ENCODE results near the gene GLYAT.
"Not testable (repeated sequence)": the region's sequence is repeated elsewhere in the genome, so short reads cannot be mapped to it uniquely, and the experiment has no call there.

Gene GLYAT

DNA sequence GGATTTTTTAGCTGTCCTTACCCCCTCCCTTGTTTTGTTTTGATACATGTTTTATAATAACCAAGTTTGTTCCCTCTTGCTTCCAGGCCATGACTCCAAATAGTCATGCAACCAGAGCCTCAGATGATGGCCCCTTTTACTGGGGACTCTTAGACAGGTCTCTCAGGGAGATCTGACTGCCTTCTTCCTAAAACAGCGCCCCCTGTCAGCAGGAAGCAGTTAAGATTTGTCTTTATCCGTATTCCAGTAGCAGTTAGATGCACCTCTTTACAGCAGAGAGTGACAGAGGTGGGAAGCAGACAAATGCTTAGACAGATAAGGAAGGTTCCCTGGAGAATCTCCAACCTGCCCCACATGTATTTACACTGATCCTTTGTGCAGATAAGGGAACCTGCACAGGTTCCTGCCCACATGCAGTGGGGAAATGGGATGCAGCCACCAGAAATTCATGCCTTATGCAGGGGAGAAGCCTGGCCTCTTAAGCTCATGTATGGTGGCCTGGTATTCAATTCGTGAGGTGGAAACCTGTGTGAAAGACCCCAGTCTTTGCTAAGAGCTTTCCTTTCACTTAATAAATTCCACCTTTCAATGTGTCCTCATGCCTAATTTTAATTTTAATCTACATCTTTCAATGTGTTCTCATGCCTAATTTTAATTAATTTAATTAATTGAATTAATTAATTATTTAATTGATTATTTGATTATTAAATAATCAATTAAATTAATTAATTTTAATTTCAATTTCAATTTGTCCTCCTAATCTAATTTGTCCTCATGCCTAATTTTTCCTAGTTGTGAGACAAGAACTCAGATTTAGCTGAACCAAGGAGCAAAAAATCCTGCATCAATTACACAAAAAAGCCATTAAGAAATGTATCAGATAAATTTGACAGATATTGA is 11.5 kb upstream of the GLYAT start:
- DNase-seq = no peak

DNA sequence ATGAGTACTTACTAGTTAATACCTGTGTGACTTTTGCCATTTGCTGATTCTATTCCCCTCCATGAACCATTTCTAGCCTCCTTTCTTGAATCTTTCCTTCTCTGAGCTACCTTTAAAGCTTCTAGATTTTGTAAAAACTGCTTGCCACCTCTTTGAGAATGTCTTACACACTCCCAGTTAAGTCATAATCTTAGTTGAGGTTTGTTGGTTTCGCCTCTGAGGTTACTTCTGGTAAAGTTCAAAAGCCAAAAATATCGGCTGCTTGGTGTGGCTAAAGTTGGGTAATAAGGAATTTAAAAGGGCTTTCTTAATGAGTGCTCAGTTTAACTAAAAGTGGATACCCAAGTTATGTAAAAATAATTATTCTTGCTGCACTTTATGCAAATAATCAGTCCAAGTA is 10.4 kb upstream of the GLYAT start:
- no peak for DNase-seq

DNA sequence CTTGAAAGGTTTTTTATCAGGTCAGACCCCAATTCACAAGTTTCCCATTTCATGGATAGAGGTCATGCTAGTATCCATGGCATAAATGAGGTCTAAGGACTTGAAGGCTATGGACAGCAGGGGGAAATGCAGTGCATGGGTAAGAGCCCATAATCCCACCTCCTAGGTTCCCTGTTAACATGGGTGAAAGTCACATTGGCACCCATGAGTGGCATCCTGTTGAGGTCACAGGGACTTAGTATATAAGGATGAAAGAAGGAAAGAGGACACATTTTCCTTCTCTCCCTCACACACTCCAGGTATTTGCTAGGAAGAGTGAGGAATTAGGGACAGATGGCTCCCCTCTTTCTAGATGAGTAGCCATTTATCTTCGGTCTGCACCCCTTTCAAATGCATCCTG is 9.4 kb upstream of the GLYAT start:
- no peak for DNase-seq

DNA sequence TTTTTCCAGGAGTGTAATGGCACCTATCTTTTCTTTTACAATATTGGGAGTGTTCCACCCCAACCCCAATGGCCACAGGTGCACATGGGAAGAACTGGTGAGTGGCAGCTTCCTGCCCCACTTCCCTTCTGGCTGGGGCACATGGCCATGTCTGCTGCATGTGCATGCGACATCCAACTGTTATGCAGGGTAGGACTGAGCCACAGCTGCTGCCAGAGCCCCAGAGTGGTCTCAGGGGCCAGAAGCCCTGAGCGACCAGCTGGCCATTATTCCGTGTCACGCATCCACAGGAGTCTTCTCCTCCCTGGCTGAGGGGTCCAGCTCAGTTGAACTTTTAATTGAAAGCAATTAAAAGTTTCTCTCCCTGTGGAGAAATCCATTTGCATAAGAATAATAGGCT is 8.7 kb upstream of the GLYAT start:
- no peak for DNase-seq

DNA sequence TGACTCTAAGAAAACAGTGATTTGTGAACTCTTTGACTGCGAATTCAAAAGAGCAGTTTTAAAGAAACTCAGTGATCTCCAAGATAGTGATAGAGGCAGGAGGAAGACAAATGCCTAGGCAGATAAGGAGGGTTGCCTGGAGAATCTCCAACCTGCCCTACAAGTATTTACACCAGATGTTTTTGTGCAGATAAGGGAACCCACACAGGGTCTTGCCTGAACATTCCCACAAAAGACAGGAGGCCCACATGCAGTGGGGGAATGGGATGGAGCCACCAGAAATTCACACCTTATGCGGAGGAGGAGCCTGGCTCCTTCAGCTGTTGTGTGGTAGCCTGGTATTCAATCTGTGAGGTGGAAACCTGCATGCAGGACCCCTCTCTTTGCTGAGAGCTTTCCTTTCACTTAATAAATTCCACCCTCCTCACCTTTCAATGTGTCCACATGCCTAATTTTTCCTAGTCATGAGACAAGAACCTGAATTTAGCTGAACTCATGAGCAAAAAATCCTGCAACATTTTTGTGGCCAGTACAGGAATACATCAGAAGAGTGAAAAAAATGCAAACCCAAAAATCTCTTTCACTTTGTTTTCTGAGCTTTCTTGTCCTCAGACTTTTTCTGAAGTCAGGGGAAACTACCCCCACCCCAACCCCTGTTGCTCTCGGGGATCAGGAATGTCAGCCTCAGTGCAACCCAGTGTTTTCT is 8.1 kb upstream of the GLYAT start:
- DNase-seq = no peak

DNA sequence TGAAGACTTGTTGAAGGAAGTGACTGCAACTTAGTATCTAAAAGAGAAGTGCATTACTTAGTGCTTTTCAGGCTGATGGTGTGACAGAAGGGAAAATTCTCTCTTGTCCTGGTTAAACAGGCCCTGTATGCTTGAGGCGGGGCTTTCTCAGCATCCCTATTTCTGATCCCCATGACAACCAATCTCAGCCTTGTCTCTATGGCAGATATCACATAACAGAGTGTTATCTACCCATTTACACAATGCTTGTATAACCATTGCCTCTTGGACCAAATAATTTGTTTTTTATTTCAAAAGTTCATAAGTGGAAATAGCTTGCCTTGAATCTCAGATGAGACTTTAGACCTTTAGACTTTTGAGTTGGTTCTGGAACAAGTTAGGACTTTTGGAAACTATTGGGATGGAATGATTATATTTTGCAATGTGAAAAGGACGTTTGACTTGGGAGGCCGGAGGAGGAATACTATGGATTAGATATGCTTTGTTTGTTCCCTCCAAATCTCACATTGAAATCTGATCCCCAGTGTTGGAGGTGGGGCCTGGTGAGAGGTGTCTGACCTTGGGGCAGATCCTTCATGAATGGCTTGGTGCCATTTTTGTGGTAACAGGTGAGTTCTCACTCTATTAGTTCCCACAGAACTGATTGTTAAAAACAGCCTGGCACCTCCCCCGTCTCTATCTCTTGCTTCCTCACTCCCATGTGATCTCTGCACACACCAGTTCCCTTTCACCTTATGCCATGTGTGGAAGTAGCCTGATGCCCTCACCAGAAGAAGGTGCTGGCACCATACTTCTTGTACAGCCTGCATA is 3.1 kb upstream of the GLYAT start:
- no peak for DNase-seq

DNA sequence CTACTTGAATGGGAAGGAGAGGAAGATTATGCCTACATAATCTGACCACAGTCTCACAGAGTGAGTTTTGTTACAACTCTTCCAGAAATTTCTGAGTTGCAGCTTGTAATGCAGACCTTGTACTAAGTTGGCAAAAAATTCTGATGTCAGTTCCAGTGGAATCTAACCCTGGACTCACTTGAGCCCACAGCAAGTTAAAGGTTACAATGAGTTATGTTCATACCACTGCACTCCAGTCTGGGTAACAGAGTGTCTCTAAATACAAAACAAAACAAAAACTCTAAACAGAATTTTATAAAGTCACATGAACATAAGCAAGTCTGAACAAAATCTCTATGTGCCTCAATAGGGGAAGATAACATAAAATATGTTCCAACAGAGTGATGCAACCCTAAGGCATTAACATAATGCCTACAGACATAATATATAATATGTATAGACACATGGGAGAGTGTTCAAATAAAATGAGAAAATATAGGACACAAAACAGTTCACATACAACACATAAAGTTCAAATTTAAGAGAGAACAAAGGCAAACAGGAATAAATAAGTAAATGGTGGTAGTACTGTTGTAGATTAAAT is 1.1 kb downstream of the GLYAT start:
- no peak for DNase-seq

DNA sequence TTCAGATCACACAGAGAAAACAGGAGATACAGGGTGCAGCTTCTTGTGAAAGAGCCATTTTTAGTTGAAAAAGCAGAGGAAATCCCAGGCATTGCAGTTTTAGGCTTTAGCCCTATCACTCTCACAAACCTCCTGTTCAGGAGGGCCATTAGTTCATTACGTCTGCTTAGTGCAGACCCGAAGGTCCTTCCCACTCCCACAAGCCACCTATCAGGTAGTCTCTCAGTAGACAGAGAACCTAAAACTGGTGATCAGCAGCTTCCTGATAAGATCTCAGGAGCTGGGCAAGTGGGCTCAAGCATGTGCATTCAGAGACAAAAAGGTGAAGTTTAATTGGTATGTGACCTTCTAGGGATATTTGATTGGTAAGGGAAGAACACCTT is 4.3 kb downstream of the GLYAT start:
- no peak for DNase-seq

DNA sequence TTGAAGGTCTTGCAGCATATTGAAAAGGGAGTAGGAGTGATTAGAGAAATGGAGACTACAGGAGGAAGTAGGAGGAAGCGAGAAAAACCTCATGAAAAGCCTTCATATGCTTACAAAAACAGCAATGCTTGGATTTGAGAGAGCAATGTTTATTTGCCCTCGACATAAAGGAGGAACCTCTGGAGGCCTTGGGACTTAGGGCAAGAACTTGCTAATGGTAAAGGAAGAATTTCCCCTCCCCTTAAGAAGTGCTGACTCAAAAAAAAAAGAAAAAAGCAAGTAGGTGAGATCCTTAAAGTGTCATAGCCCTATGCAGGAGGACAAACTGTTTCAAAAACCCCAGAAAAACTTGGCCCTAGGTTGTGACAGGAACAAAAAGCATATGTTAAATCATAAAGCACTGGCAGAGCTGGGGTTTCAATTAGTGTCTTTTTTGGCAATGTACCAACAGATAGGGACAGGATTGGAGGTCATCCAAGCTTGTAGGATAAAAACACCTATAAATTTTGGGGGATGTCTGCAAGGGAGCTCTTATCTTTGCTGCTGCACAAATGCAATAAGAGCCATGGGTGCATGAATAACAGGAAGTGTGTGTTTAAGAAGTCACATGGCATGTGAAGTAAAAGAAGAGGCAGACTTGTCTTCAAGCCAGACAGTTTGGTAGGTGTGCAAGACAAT is 4.9 kb downstream of the GLYAT start:
- peak; percentile 3 for DNase-seq

DNA sequence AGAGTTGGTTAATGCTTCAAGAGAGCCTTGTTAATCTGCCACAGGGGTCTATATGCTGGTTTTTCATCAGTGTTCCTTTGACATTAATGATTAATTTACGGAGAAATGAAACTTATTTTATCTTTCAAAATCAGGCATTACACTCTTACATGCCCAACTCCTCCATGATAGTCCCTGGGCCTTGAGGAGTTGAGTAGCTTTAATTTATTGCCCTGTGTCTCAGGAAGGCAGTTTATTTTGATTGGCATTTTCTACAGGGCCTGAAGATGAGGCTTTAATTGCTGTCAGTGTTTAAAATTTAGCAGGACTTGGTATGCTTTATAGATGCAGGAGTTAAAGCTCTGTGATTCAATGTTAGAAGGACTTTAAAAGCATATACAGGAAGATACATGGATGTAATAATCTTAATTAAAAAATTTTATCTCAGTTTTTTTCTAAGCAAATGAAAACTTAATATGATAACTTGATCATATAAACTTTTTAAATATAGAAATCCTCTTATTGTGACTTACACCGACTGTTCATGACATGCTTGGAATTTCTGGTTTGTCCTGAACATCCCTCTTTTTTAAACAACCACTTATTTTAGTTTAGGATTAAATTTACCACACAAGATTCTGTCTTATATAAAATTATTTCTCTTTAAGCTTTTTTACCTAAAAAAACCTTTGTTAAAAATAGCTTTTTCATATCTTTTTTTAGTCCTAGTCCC is 12.2 kb downstream of the GLYAT start:
- DNase-seq = no peak

DNA sequence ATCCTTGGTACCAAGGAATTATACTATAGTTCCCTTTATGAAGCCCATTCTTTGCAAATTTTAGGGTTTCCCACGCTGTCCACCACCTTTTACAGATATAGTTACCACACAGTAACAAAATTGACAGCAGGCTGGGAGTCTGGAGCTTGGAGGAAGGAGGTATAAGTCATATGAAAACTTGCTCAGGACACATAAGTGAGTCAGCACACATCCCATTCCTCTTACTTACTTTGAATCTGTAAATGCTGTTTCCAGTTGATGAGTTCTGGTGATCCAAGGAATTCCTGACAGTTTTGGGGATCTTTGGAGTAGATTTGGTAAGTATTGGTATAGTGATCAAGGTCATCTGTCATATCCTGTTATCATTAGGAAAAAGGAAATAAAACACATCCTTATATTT is 19.2 kb downstream of the GLYAT start:
- DNase-seq = no peak

DNA sequence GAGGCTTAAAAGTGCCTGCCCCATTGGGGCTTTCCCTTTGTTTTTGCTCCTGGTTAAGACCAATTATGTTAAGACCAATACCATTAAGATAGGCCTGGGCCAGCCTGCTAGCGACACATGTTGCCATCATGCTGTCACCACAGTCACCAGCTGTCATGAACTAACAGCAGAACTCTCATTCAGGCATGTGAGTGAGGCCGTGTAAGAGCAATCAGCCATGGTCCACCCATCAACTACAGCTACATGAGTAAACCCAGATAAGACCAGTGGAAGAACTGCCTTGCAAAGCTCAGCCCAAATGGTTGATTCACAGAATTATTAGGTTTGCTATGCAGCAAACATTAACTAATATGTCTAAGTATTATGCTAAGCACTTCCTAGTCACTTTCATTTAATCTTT is 19.9 kb downstream of the GLYAT start:
- no peak for DNase-seq

DNA sequence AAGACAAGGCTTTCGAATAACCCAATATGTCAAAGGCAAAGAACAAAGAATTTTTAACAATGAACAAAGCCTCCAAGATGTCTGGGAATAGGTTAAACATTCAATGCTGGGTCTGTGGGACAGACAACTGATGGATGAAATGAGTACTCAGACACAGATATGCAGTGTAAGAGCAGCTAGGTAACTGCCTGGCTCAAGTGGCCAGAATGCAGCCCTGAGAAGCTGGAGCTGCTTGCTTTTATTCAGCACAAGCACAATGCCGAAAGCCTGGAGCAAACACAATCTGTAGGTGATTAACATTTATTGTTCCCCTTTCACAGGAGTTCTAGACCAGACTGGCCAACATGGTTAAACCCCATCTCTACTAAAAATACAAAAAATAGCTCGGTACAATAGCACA is 24.0 kb downstream of the GLYAT start:
- no peak for DNase-seq

DNA sequence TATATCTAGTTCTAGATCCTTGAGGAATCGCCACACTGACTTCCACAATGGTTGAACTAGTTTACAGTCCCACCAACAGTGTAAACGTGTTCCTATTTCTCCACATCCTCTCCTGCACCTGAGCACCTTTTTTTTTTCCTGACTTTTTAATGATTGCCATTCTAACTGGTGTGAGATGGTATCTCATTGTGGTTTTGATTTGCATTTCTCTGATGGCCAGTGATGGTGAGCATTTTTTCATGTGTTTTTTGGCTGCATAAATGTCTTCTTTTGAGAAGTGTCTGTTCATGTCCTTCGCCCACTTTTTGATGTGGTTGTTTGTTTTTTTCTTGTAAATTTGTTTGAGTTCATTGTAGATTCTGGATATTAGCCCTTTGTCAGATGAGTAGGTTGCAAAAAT is 34.9 kb downstream of the GLYAT start:
- not testable (repeated sequence) for DNase-seq

DNA sequence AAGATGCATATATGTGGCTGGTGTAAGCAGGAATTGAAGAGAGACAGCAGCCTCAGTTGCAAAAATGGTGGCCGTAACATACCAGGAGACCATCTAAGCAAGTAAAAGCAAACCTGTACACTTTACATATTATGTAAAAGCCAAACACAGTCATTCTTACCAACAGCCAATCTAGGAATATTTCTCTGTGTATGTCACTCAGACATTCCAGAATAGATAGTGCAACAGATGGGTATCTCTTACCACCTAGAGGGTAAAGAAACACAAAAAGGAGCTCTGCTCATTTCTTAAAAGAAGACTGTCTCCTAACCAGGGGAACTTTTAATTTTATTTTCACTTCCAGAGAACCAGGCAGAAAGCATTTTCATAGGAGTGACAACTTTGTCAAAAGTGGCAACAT is 38.7 kb downstream of the GLYAT start:
- no peak for DNase-seq

DNA sequence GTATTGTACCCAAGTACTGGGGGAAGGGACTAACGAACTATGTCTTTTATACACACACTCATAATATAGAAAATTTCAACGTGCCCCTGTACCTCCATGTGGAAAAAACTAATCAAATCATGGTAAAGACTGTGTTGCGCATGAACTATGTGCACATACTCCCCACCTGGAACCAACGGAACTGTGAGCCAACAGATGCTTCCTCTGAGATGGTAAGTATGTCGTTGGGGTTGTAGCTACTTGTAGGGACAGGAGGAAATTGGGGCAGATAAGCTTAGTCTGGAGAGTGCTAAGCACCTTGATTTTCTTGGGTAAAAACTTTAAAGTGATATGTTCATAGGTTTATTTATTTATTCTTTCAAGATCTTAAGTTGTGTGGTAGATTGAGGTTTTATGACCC is 40.1 kb downstream of the GLYAT start:
- DNase-seq = no peak

DNA sequence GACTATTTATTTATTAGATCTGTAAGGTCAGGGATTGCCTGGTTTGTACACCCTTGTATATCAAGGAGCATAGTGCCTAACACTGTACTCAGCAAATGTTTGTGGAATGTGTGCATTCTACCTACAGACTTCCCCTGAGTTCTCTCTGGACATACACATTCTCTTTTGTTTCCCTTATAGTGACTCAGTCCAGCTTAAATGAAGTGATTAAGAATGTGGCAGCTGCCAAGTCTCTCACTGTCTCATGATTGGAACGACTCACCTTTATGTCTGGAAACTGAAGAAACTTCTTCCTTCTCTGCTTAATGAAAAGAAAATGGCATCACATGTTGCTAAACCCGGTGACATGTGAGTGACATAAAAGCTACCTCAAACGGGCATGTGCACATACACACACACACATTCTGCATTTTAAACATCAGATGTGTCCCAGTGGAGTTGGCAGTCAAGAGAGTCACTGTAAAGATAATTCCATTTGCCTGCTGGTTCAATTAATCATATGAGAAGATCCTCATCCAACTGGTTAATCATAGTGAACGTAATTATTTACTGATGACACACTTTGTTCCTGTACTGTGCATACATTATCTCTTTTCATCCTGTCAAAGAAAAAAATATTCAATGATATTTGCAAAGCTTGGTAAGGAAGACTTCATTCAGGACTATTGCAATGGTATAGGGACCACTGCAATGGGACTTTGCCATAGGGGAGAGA is 42.8 kb downstream of the GLYAT start:
- no peak for DNase-seq

DNA sequence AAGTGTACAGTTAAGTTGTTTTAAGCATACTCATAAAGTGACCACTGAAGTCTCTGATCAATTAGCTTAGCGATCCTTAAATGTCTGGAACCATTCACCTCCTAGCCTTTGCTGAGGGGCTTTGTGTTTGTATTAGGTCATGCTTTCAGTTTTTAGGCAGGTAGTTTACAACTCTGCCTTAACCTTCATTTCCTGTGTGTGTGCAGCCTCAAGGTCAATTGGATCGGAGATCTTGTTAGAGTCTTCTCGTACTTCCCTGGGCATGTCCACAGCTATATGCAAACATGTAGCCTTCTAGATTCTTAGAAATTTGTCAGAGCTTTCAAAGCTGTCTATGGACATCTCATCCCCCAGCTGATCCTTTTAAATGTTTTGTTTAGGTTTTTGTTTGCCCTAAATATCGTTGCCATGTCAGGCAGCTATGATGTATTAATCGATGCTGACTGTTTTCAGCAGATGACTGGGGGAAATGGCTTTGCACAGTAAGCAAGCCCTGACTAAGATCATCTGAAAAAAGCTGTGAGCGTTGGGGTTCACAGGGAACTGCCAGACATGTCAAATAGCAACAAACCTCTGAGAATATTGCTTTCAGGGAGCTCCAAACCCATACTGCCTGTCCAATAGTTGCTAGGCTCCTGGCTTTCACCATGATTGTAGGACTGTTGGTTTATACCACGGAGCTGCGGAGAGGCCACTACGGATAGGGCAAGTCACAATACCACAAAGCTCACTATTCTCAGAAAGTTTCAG is 45.6 kb downstream of the GLYAT start:
- no peak for DNase-seq

DNA sequence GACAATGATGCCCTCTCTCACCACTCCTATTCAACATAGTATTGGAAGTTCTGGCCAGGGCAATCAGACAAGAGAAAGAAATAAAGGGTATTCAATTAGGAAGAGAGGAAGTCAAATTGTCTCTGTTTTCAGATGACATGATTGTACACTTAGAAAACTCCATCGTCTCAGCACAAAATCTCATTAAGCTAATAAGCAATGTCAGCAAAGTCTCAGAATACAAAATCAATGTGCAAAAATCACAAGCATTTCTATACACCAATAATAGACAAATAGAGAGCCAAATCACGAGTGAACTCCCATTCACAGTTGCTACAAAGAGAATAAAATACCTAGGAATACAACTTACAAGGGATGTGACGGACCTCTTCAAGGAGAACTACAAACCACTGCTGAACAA is 49.1 kb downstream of the GLYAT start:
- not testable (repeated sequence) for DNase-seq

DNA sequence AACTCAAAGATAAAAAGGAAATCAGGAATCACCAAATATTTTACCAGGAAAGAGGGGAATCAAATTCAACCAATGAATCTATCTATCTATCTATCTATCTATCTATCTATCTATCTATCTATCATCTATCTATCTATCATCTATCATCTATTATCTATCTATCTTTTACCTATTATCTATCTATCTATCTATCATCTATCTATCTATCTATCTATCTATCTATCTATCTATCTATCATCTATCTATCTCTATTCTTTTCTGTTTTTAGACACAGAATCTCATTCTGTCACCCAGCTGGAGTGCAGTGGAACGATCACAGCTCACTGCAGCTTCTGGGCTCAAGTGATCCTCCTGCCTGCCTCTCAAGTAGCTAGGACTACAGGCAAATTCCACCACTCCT is 54.2 kb downstream of the GLYAT start:
- DNase-seq = not testable (repeated sequence)
